Hepatocyte (in vitro differentiated cells): Measurements from ENCODE around the gene ACR. TPM values are rescaled to one million over a fixed set of nuclear protein-coding genes. Genes with fewer than 3 reads are reported as not detected.
"Not testable (repeated sequence)": the region's sequence is repeated elsewhere in the genome, so short reads cannot be mapped to it uniquely, and the experiment has no call there.

Experiments
- DNase-seq: peaks from one replicate; pipeline ENCODE4 v3.0.0-alpha.2; 2016; ENCODE audit warnings: low spot score
- H2AFZ ChIP-seq: fragments of 200-600 bp; sonication (generic); 2 replicates; pipeline ENCODE4 v1.6.0; 2016; ENCODE audit warnings: antibody characterized with exemption, mild to moderate bottlenecking
- H3K27ac ChIP-seq: fragments of 200-600 bp; sonication (generic); 2 replicates; pipeline ENCODE4 v1.5.1; 2016; ENCODE audit warnings: mild to moderate bottlenecking
- H3K27me3 ChIP-seq: fragments of 200-600 bp; sonication (generic); 2 replicates; pipeline ENCODE4 v1.6.1; 2016
- H3K36me3 ChIP-seq: fragments of 200-600 bp; sonication (generic); replicated peaks from 2 replicates; pipeline ENCODE4 v1.5.1; 2016; ENCODE audit warnings: low read depth; ENCODE audit not compliant: insufficient read depth
- H3K4me1 ChIP-seq: fragments of 200-600 bp; sonication (generic); 2 replicates; pipeline ENCODE4 v1.5.1; 2016; ENCODE audit warnings: mild to moderate bottlenecking, moderate library complexity; ENCODE audit not compliant: insufficient read depth
- H3K4me2 ChIP-seq: fragments of 200-600 bp; sonication (generic); 2 replicates; pipeline ENCODE4 v1.6.0; 2016
- H3K4me3 ChIP-seq: fragments of 200-600 bp; sonication (generic); 2 replicates; pipeline ENCODE4 v1.5.1; 2016; ENCODE audit warnings: mild to moderate bottlenecking
- H3K79me2 ChIP-seq: fragments of 200-600 bp; sonication (generic); 2 replicates; pipeline ENCODE4 v1.6.0; 2017; ENCODE audit warnings: mild to moderate bottlenecking
- H3K9me2 ChIP-seq: fragments of 200-600 bp; sonication (generic); replicated peaks from 2 replicates; pipeline ENCODE4 v1.6.0; 2017; ENCODE audit warnings: mild to moderate bottlenecking; ENCODE audit not compliant: insufficient read depth
- H3K9me3 ChIP-seq: fragments of 200-600 bp; sonication (generic); 2 replicates; pipeline ENCODE4 v1.5.1; 2016; ENCODE audit warnings: low read depth, mild to moderate bottlenecking
- H4K20me1 ChIP-seq: fragments of 200-600 bp; sonication (generic); 2 replicates; pipeline ENCODE4 v1.6.0; 2016; ENCODE audit warnings: mild to moderate bottlenecking; ENCODE audit not compliant: insufficient read depth, poor library complexity, severe bottlenecking
- WGBS: methylation state at CpG from one replicate; pipeline ENCODE4 v1.1.6; 2016; ENCODE audit warnings: low lambda C conversion rate; ENCODE audit errors: missing lambda C conversion rate; 5-methylcytosine and 5-hydroxymethylcytosine counted together
- polyA plus RNA-seq: library from polyadenylated mRNA; unstranded; fragments of >200 nt; fragmentation: Nextera tagmentation; extraction: Ambion mirVana; gene quantifications from 2 replicates; pipeline ENCODE4 v1.2.1, GENCODE V29; 2016
- total RNA-seq: library from RNA; depleted of rRNA; stranded (reverse); fragments of >200 nt; gene quantifications from 2 replicates; pipeline ENCODE4 v1.2.3, GENCODE V29; 2014
- TF ChIP-seq, protein P1 (sequence below): fragments of 200-600 bp; sonication (generic); IDR thresholded peaks from 2 replicates; pipeline ENCODE4 v1.5.1; 2016; ENCODE audit warnings: antibody characterized with exemption, mild to moderate bottlenecking; ENCODE audit not compliant: poor library complexity

ACR gene
- total and polyA plus RNA-seq, 2 experiments from 2014 or later = not detected

DNA sequence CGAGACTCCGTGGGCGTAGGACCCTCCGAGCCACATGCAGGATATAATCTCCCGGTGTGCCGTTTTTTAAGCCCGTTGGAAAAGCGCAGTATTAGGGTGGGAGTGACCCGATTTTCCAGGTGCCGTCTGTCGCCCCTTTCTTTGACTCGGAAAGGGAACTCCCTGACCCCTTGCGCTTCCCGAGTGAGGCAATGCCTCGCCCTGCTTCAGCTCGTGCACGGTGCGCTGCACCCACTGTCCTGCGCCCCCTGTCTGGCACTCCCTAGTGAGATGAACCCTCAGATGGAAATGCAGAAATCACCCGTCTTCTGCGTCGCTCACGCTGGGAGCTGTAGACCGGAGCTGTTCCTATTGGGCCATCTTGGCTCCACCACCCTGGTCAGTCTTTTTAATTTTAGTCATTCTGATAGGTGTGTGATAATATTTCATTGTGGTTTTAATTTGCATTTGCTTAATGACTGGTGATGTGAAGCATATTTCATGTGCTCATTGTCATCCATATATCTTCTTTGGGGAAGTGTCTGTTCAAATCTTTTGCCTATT lies 19.0 kb downstream of the ACR start:
- peak overlapping the region; percentile 77 for H3K27ac ChIP-seq
- H3K79me2 ChIP-seq, H3K36me3 ChIP-seq, H3K9me2 ChIP-seq, H3K9me3 ChIP-seq, DNase-seq, H3K27me3 ChIP-seq, H3K4me1 ChIP-seq, H4K20me1 ChIP-seq: not testable (repeated sequence)
- peak overlapping the region; percentile 93 for H2AFZ ChIP-seq
- H3K4me2 ChIP-seq = peak overlapping the region; percentile 91
- WGBS = 6% methylated on average over 23 of the region's 24 CpGs
- TF ChIP-seq, protein P1, sequence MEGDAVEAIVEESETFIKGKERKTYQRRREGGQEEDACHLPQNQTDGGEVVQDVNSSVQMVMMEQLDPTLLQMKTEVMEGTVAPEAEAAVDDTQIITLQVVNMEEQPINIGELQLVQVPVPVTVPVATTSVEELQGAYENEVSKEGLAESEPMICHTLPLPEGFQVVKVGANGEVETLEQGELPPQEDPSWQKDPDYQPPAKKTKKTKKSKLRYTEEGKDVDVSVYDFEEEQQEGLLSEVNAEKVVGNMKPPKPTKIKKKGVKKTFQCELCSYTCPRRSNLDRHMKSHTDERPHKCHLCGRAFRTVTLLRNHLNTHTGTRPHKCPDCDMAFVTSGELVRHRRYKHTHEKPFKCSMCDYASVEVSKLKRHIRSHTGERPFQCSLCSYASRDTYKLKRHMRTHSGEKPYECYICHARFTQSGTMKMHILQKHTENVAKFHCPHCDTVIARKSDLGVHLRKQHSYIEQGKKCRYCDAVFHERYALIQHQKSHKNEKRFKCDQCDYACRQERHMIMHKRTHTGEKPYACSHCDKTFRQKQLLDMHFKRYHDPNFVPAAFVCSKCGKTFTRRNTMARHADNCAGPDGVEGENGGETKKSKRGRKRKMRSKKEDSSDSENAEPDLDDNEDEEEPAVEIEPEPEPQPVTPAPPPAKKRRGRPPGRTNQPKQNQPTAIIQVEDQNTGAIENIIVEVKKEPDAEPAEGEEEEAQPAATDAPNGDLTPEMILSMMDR = peak; percentile 47
- peak overlapping the region; percentile 71 for H3K4me3 ChIP-seq

DNA sequence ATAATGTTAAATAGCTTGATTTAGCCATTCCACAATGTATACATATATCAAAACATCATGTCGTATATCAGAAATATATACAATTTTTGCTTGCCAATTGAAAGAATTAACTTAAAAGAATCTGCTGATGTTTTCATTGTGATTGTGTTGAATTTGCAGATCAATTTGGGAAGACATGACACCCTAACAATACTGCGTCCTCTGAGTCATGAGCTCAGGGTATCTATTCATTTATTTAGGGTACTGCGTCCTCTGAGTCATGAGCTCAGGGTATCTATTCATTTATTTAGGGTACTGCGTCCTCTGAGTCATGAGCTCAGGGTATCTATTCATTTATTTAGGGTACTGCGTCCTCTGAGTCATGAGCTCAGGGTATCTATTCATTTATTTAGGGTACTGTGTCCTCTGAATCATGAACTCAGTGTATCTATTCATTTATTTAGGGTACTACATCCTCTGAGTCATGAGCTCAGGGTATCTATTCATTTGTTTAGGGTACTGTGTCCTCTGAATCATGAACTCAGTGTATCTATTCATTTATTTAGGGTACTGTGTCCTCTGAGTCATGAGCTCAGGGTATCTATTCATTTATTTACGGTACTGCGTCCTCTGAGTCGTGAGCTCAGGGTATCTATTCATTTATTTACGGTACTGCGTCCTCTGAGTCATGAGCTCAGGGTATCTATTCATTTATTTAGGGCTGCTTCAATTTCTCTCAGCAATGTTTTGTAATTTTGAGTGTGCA lies 21.8 kb downstream of the ACR start:
- H3K27ac ChIP-seq, H3K4me2 ChIP-seq, H3K79me2 ChIP-seq, H3K9me3 ChIP-seq, H4K20me1 ChIP-seq, H3K9me2 ChIP-seq, DNase-seq, H3K4me1 ChIP-seq, H3K27me3 ChIP-seq, H3K36me3 ChIP-seq, H3K4me3 ChIP-seq, H2AFZ ChIP-seq: not testable (repeated sequence)
- 47% methylated on average over 8 of the region's 10 CpGs for WGBS

DNA sequence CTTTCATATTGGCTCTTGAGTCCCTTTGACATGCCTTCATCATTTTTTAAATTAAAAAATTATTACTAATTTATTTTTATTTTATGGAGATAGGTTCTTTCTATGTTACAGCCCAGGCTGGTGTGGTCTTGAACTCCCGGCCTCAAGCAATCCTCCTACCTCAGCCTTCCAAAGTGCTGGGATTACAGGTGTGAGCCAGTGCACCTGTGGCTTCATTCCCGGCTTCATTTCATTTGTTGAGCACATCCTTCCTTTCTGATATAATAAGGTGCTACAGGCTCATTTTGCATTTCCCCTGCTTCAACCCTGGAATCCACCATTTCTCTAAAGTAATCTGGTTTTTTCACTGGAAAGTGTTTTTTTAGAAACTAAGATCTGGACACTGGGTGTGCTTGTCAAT lies 23.8 kb downstream of the ACR start:
- H3K4me3 ChIP-seq, H3K9me3 ChIP-seq, H3K4me2 ChIP-seq, H3K4me1 ChIP-seq, H3K79me2 ChIP-seq, H3K27me3 ChIP-seq, H3K36me3 ChIP-seq, H4K20me1 ChIP-seq, H3K9me2 ChIP-seq, H2AFZ ChIP-seq, DNase-seq, H3K27ac ChIP-seq: not testable (repeated sequence)
- WGBS = 97% methylated on average over 2 of the region's 2 CpGs

DNA sequence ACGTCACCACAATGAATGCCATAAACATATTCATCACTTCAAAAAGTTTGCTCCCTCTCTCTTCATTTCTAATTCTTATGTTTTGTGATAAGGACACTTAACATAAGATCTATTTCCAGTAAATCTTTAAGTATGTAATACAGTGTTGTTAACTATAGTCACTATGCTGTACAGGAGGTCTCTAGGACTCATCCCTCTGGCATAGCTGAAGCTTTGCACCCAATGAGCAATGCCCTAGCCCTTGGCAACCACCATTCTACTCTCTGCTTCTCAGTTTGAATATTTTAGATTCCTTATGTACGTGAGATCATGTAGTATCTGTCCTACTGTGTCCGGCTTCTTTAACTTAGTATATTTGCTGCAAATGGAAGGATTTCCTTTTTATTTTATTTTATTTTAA lies 26.3 kb downstream of the ACR start:
- not testable (repeated sequence) for H3K27ac ChIP-seq, H4K20me1 ChIP-seq, H3K4me3 ChIP-seq, H3K9me3 ChIP-seq, H3K4me2 ChIP-seq, H2AFZ ChIP-seq, H3K9me2 ChIP-seq, DNase-seq, H3K4me1 ChIP-seq, H3K79me2 ChIP-seq, H3K27me3 ChIP-seq, H3K36me3 ChIP-seq
- WGBS = 66% methylated on average over 3 of the region's 3 CpGs

DNA sequence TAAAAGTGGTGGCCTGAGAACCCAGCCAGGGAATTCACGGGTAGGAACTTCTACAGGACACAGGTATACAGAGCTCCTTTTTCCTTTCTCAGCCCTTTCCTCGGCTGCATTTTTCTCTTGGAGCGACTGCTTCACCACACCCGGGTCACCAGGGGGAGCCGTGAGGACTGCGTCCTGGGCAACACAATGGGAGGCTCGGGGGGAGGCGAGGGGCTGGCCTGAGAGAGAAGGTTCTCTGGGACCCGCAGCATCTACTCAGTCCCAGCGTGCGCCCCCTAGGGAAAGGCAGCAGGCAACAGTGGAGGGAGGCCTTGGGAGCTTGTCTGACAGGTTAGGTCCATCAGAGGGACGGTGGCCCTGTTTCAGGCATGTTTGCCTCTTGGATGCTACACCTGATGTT lies 37.1 kb downstream of the ACR start:
- TF ChIP-seq, protein P1 = peak; percentile 64
- H3K27ac ChIP-seq, H3K4me3 ChIP-seq, H4K20me1 ChIP-seq, H3K4me1 ChIP-seq, H3K36me3 ChIP-seq, H3K9me2 ChIP-seq, H3K4me2 ChIP-seq, H3K9me3 ChIP-seq, H3K27me3 ChIP-seq, H3K79me2 ChIP-seq, H2AFZ ChIP-seq: not testable (repeated sequence)
- DNase-seq = peak; percentile 80
- 10% methylated on average over 11 of the region's 12 CpGs for WGBS

DNA sequence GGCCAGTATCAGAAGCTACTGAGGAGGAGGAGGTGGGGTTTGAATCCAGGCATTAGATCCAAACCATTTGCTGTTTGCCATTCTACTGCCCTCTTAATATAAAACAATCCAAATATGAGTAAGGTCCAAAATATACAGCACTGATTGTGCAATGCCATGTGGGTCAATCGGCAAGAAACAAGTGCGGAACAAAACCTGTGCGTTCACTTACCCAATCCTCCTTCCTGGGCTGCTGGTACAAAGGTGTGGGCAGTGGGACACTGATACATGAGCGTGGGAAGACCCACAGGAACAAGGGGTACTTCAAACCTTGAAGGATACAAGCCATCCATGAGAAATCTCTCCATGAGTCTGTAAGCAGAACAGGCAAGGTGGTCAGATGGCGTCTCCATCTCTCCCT lies 39.6 kb downstream of the ACR start:
- H2AFZ ChIP-seq, H3K4me2 ChIP-seq, H3K4me1 ChIP-seq, H3K36me3 ChIP-seq, H3K27ac ChIP-seq, H4K20me1 ChIP-seq, H3K4me3 ChIP-seq, H3K9me3 ChIP-seq, H3K9me2 ChIP-seq, DNase-seq, H3K27me3 ChIP-seq, H3K79me2 ChIP-seq: not testable (repeated sequence)
- 97% methylated on average over 5 of the region's 5 CpGs for WGBS

DNA sequence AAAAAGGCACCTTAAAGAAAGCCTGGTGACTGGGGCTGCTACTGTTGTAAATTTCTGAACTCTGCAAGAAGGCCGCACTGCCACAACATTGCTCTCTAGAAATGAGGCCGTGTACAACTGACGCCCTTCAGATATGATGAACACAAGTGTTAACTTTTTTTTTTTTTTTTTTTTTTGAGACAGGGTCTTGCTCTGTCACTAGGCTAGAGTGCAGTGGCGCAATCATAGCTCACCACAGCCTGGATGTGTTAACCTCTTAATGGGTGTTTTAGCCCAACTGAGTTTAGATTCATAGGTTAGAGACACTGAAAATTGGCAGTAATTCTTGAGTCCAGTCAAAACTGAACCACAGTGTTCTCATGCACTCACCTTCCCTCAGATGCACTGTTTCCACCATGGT lies 42.2 kb downstream of the ACR start:
- not testable (repeated sequence) for H3K4me2 ChIP-seq, H3K4me1 ChIP-seq, H4K20me1 ChIP-seq, DNase-seq, H3K27me3 ChIP-seq, H2AFZ ChIP-seq, H3K9me2 ChIP-seq, H3K79me2 ChIP-seq, H3K27ac ChIP-seq, H3K9me3 ChIP-seq, H3K4me3 ChIP-seq, H3K36me3 ChIP-seq
- 95% methylated on average over 4 of the region's 4 CpGs for WGBS
